Natural killer cell (primary cell): ENCODE data around the gene TIMM44. TPM values are rescaled to one million over a fixed set of nuclear protein-coding genes. Genes with fewer than 3 reads are reported as not detected.
"Not testable (repeated sequence)": the region's sequence is repeated elsewhere in the genome, so short reads cannot be mapped to it uniquely, and the experiment has no call there.

ENCODE experiments used
- ATAC-seq, 3 donors: fragments of 150-1000 bp in 2 of 3; fragments of 200-7000 bp in 1 of 3; cut with Tn5 transposase; 1 replicate in 1 of 3; 2 replicates in 2 of 3; pipeline ENCODE4 v1.10.0; 2021; ENCODE audit warnings: mild to moderate bottlenecking in 2 of 3, moderate library complexity in 2 of 3
- DNase-seq, 2 donors: peaks; one replicate each; pipeline versions ENCODE4 v3.0.0 to v3.0.0-alpha.2; 2013 to 2021; ENCODE audit warnings: mixed read lengths in 1 of 2
- H3K27ac ChIP-seq: one replicate; pipeline ENCODE4 v1.5.1; 2013; ENCODE audit warnings: mild to moderate bottlenecking, low read length
- H3K27me3 ChIP-seq: one replicate; pipeline ENCODE4 v1.6.1; 2013; ENCODE audit warnings: low read length; ENCODE audit not compliant: control insufficient read depth, insufficient read depth
- H3K36me3 ChIP-seq: one replicate; pipeline ENCODE4 v1.6.1; 2013; ENCODE audit warnings: low read length; ENCODE audit not compliant: control insufficient read depth, insufficient read depth
- H3K4me1 ChIP-seq: one replicate; pipeline ENCODE4 v1.6.1; 2013; ENCODE audit warnings: low read length; ENCODE audit not compliant: control insufficient read depth, insufficient read depth
- H3K4me3 ChIP-seq: one replicate; pipeline ENCODE4 v1.5.1; 2013; ENCODE audit warnings: low read length
- H3K9me3 ChIP-seq: one replicate; pipeline ENCODE4 v1.6.1; 2013; ENCODE audit warnings: low read length; ENCODE audit not compliant: control insufficient read depth, insufficient read depth
- H3K27ac Mint-ChIP-seq, 2 donors: one replicate each; pipeline ENCODE4 v1.8.0; 2022; ENCODE audit warnings: mild to moderate bottlenecking in 2 of 2, mixed read lengths in 2 of 2, moderate library complexity in 1 of 2
- H3K27me3 Mint-ChIP-seq, 2 donors: one replicate each; pipeline ENCODE4 v1.8.0; 2022; ENCODE audit warnings: low read depth in 2 of 2, mixed read lengths in 2 of 2
- H3K36me3 Mint-ChIP-seq: one replicate; pipeline ENCODE4 v1.8.0; 2022; ENCODE audit warnings: mixed read lengths
- H3K4me1 Mint-ChIP-seq, 2 donors: one replicate each; pipeline ENCODE4 v1.8.0; 2022; ENCODE audit warnings: mixed read lengths in 2 of 2
- H3K4me3 Mint-ChIP-seq: one replicate; pipeline ENCODE4 v1.8.0; 2022; ENCODE audit warnings: mild to moderate bottlenecking, moderate library complexity, mixed read lengths
- H3K9me3 Mint-ChIP-seq, 2 donors: one replicate each; pipeline ENCODE4 v1.8.0; 2022; ENCODE audit warnings: mixed read lengths in 2 of 2
- CTCF ChIP-seq: fragments of 200-600 bp; IDR thresholded peaks from one replicate; pipeline ENCODE4 v1.8.0; 2022; ENCODE audit warnings: antibody characterized with exemption
- WGBS: methylation state at CpG from one replicate; pipeline ENCODE4 v1.1.7; 2013; ENCODE audit warnings: missing lambda C conversion rate; ENCODE audit not compliant: insufficient coverage; 5-methylcytosine and 5-hydroxymethylcytosine counted together
- intact Hi-C: fragments of 100-400 bp; cut with micrococcal nuclease; formaldehyde crosslinking; loops from one replicate; pipeline ENCODE4 v1.14.2; 2022
- total RNA-seq, 4 donors: library from RNA; stranded (reverse); fragments of 120-200 nt in 1 of 4; gene quantifications; one replicate each; pipeline versions ENCODE4 v1.2.3 to v1.2.4, GENCODE V29; 2013 to 2022

TIMM44 gene
- total RNA-seq, 3 donors from 2014 or later (not counting 1 experiment from before 2014, with no cell fraction given): 83.3 to 116 (median 89.4) TPM

GRCh38 chr19:7961920-7962626 is 18.6 kb upstream of the TIMM44 start:
- Mint-ChIP-seq H3K27me3 (no peaks in the 10 kb centered on the region), H3K27ac (peak overlapping the region in 1 of 2 donors; percentile 38), H3K4me1 (no peaks in the 10 kb centered on the region), H3K9me3 (no peaks in the 10 kb centered on the region), H3K4me3 (no peak overlapping the region), H3K36me3 (peaks cover 8% of the 10 kb centered on the region)
- Histone ChIP-seq H3K4me1 (no peaks in the 10 kb centered on the region), H3K9me3 (no peaks in the 10 kb centered on the region), H3K27me3 (no peaks in the 10 kb centered on the region), H3K36me3 (peaks cover 34% of the 10 kb centered on the region), H3K27ac (no peak overlapping the region), H3K4me3 (no peak overlapping the region)
- 96% methylated on average over 12 of the region's 13 CpGs for WGBS
- DNase-seq (no peak), ATAC-seq (no peak)
- no peak for TF ChIP-seq CTCF
- intact Hi-C loops: no loop called here

- H3K27ac ChIP-seq, H3K4me3 ChIP-seq, ATAC-seq, H3K27me3 ChIP-seq, H3K36me3 Mint-ChIP-seq, H3K4me3 Mint-ChIP-seq, H3K9me3 ChIP-seq, intact Hi-C loops, H3K27me3 Mint-ChIP-seq, H3K27ac Mint-ChIP-seq, H3K9me3 Mint-ChIP-seq, DNase-seq, H3K4me1 ChIP-seq, H3K4me1 Mint-ChIP-seq: not testable (repeated sequence)
- 94% methylated on average over 4 of the region's 4 CpGs for WGBS
- peaks cover 26% of the 10 kb centered on the region for H3K36me3 ChIP-seq
Observed at GRCh38 chr19:7961082-7961481, 17.6 kb upstream of the TIMM44 start.

- Histone ChIP-seq H3K36me3 (peaks cover 15% of the 10 kb centered on the region), H3K9me3 (no peaks in the 10 kb centered on the region), H3K4me1 (no peaks in the 10 kb centered on the region), H3K27me3 (no peaks in the 10 kb centered on the region), H3K27ac (no peak overlapping the region), H3K4me3 (no peak overlapping the region)
- ATAC-seq: no peak
- Mint-ChIP-seq H3K9me3 (no peaks in the 10 kb centered on the region), H3K4me3 (no peak overlapping the region), H3K27me3 (no peaks in the 10 kb centered on the region), H3K27ac (no peak overlapping the region), H3K36me3 (peaks cover 8% of the 10 kb centered on the region), H3K4me1 (no peaks in the 10 kb centered on the region)
- no peak for DNase-seq
- intact Hi-C loops: no loop called here
- 26% methylated on average over 6 of the region's 6 CpGs for WGBS
- no peak for TF ChIP-seq CTCF
Observed at GRCh38 chr19:7959211-7959610, 15.7 kb upstream of the TIMM44 start.

GRCh38 chr19:7955696-7956095 is 12.2 kb upstream of the TIMM44 start:
- H3K36me3 ChIP-seq: no peaks in the 10 kb centered on the region
- H3K27me3 Mint-ChIP-seq: no peaks in the 10 kb centered on the region
- ATAC-seq (no peak), DNase-seq (no peak)
- no peaks in the 10 kb centered on the region for H3K4me1 Mint-ChIP-seq
- TF ChIP-seq CTCF: no peak
- no peak overlapping the region for H3K27ac ChIP-seq
- 78% methylated on average over 11 of the region's 11 CpGs for WGBS
- no peaks in the 10 kb centered on the region for H3K36me3 Mint-ChIP-seq
- intact Hi-C loops: no loop called here
- no peaks in the 10 kb centered on the region for H3K9me3 ChIP-seq
- H3K9me3 Mint-ChIP-seq: no peaks in the 10 kb centered on the region
- H3K27ac Mint-ChIP-seq: no peak overlapping the region
- H3K27me3 ChIP-seq: no peaks in the 10 kb centered on the region
- no peak overlapping the region for H3K4me3 ChIP-seq
- no peak overlapping the region for H3K4me3 Mint-ChIP-seq
- H3K4me1 ChIP-seq: no peaks in the 10 kb centered on the region
